KMS-11 (cell line): ENCODE data around the gene RILPL2.

ENCODE experiments used
- H2AFZ ChIP-seq: fragments of 200-600 bp; sonication (generic); 2 replicates; pipeline ENCODE4 v1.6.1; 2016; ENCODE audit warnings: antibody characterized with exemption, mixed run types, low read depth
- H3K27ac ChIP-seq: fragments of 200-600 bp; sonication (generic); 2 replicates; pipeline ENCODE4 v1.6.1; 2016; ENCODE audit warnings: mild to moderate bottlenecking, mixed run types
- H3K27me3 ChIP-seq: fragments of 200-600 bp; sonication (generic); 2 replicates; pipeline ENCODE4 v1.6.1; 2017; ENCODE audit warnings: mild to moderate bottlenecking, low read depth, mixed run types, moderate library complexity; ENCODE audit not compliant: insufficient read depth
- H3K36me3 ChIP-seq: fragments of 200-600 bp; sonication (generic); 2 replicates; pipeline ENCODE4 v1.6.1; 2017; ENCODE audit warnings: mild to moderate bottlenecking, mixed run types; ENCODE audit not compliant: insufficient read depth
- H3K4me1 ChIP-seq: fragments of 200-600 bp; sonication (generic); 2 replicates; pipeline ENCODE4 v1.6.1; 2016; ENCODE audit warnings: mild to moderate bottlenecking, low read depth, mixed run types; ENCODE audit not compliant: poor library complexity, severe bottlenecking
- H3K4me2 ChIP-seq: fragments of 200-600 bp; sonication (generic); 2 replicates; pipeline ENCODE4 v1.7.0; 2016; ENCODE audit warnings: mild to moderate bottlenecking, mixed run types
- H3K4me3 ChIP-seq: fragments of 200-600 bp; sonication (generic); IDR thresholded peaks from 2 replicates; pipeline ENCODE4 v1.6.1; 2017; ENCODE audit warnings: low read depth, low read length, mixed read lengths; ENCODE audit not compliant: insufficient read depth
- H3K79me2 ChIP-seq: fragments of 200-600 bp; sonication (generic); 2 replicates; pipeline ENCODE4 v1.6.1; 2016; ENCODE audit warnings: low read depth, mixed run types; ENCODE audit not compliant: insufficient read depth
- H3K9ac ChIP-seq: fragments of 200-600 bp; sonication (generic); 2 replicates; pipeline ENCODE4 v1.6.1; 2016; ENCODE audit warnings: mild to moderate bottlenecking, mixed run types
- H4K20me1 ChIP-seq: fragments of 200-600 bp; sonication (generic); 2 replicates; pipeline ENCODE4 v1.6.1; 2016; ENCODE audit warnings: mild to moderate bottlenecking, mixed run types; ENCODE audit not compliant: insufficient read depth
- CTCF ChIP-seq: fragments of 200-600 bp; sonication (generic); conservative IDR thresholded peaks from 2 replicates; pipeline ENCODE4 v1.6.1; 2017; ENCODE audit warnings: low read depth, mild to moderate bottlenecking, antibody characterized with exemption, low read length, moderate library complexity, mixed read lengths

Gene RILPL2

GRCh38 chr12:123474485-123475245 lies 38.2 kb upstream of the RILPL2 start:
- no peaks in the 10 kb centered on the region for H3K36me3 ChIP-seq
- no peaks in the 10 kb centered on the region for H3K79me2 ChIP-seq
- no peaks in the 10 kb centered on the region for H3K4me1 ChIP-seq
- H3K4me2 ChIP-seq, result no peak overlapping the region
- H3K27ac ChIP-seq, result no peak overlapping the region
- H4K20me1 ChIP-seq, result no peaks in the 10 kb centered on the region
- H3K9ac ChIP-seq, result no peak overlapping the region
- no peak overlapping the region for H3K4me3 ChIP-seq
- no peaks in the 10 kb centered on the region for H3K27me3 ChIP-seq
- no peak overlapping the region for H2AFZ ChIP-seq
- TF ChIP-seq CTCF, result no peak

- no peaks in the 10 kb centered on the region for H3K27me3 ChIP-seq
- no peak overlapping the region for H3K4me2 ChIP-seq
- no peak overlapping the region for H3K9ac ChIP-seq
- no peak overlapping the region for H3K27ac ChIP-seq
- no peaks in the 10 kb centered on the region for H3K36me3 ChIP-seq
- TF ChIP-seq CTCF, result no peak
- H3K4me1 ChIP-seq, result no peaks in the 10 kb centered on the region
- no peak overlapping the region for H3K4me3 ChIP-seq
- no peaks in the 10 kb centered on the region for H3K79me2 ChIP-seq
- no peak overlapping the region for H2AFZ ChIP-seq
- no peaks in the 10 kb centered on the region for H4K20me1 ChIP-seq
Observed at GRCh38 chr12:123472438-123472849, 36.0 kb upstream of the RILPL2 start.

GRCh38 chr12:123471374-123472068 lies 35.0 kb upstream of the RILPL2 start:
- H3K27ac ChIP-seq, result no peak overlapping the region
- no peaks in the 10 kb centered on the region for H3K27me3 ChIP-seq
- H3K9ac ChIP-seq, result no peak overlapping the region
- TF ChIP-seq CTCF, result no peak
- H3K4me3 ChIP-seq, result no peak overlapping the region
- H3K4me2 ChIP-seq, result no peak overlapping the region
- no peaks in the 10 kb centered on the region for H3K79me2 ChIP-seq
- no peaks in the 10 kb centered on the region for H3K36me3 ChIP-seq
- H3K4me1 ChIP-seq, result no peaks in the 10 kb centered on the region
- no peak overlapping the region for H2AFZ ChIP-seq
- no peaks in the 10 kb centered on the region for H4K20me1 ChIP-seq

- H3K27me3 ChIP-seq, result no peaks in the 10 kb centered on the region
- H3K4me2 ChIP-seq, result no peak overlapping the region
- H3K9ac ChIP-seq, result no peak overlapping the region
- no peak overlapping the region for H3K4me3 ChIP-seq
- H3K79me2 ChIP-seq, result no peaks in the 10 kb centered on the region
- H3K4me1 ChIP-seq, result no peaks in the 10 kb centered on the region
- no peak overlapping the region for H2AFZ ChIP-seq
- H3K27ac ChIP-seq, result no peak overlapping the region
- no peaks in the 10 kb centered on the region for H4K20me1 ChIP-seq
- H3K36me3 ChIP-seq, result no peaks in the 10 kb centered on the region
- no peak for TF ChIP-seq CTCF
Observed at GRCh38 chr12:123469978-123470377, 33.5 kb upstream of the RILPL2 start.
